WERI-Rb-1 (cell line): ENCODE data around the gene LRRC43.
A peak's percentile ranks its signal among the peaks of the same experiment; 100 is the strongest.

Experiments
- DNase-seq: peaks from one replicate; pipeline ENCODE4 v3.0.0-alpha.2; 2020
- H3K27ac ChIP-seq: fragments of 250-450 bp; sonication (Bioruptor Pico); 2 replicates; pipeline ENCODE4 v1.5.1; 2020; ENCODE audit warnings: mild to moderate bottlenecking, moderate library complexity
- H3K27me3 ChIP-seq: fragments of 250-450 bp; sonication (Bioruptor Pico); 2 replicates; pipeline ENCODE4 v1.5.1; 2021; ENCODE audit warnings: mild to moderate bottlenecking, low read depth, moderate library complexity; ENCODE audit not compliant: insufficient read depth, severe bottlenecking
- H3K36me3 ChIP-seq: fragments of 250-450 bp; sonication (Bioruptor Pico); 2 replicates; pipeline ENCODE4 v1.5.1; 2020; ENCODE audit warnings: mild to moderate bottlenecking, moderate library complexity
- H3K4me3 ChIP-seq: 2 replicates; pipeline ENCODE4 v1.5.1; 2011; ENCODE audit warnings: low read depth, mild to moderate bottlenecking, control low read depth, low read length
- H3K9me3 ChIP-seq: fragments of 250-450 bp; sonication (Bioruptor Pico); 2 replicates; pipeline ENCODE4 v1.5.1; 2021; ENCODE audit warnings: mild to moderate bottlenecking, moderate library complexity; ENCODE audit not compliant: severe bottlenecking
- CTCF ChIP-seq: IDR thresholded peaks from 2 replicates; pipeline ENCODE4 v1.5.1; 2011; ENCODE audit warnings: low read depth, mild to moderate bottlenecking, control low read depth, inconsistent platforms, low read length

The LRRC43 gene

GRCh38 chr12:122190842-122191668 is 8.1 kb downstream of the LRRC43 start:
- peak; percentile 82 for DNase-seq
- Histone ChIP-seq H3K27ac (no peak overlapping the region), H3K9me3 (peaks cover 5% of the 10 kb centered on the region), H3K27me3 (no peaks in the 10 kb centered on the region), H3K4me3 (no peak overlapping the region), H3K36me3 (no peaks in the 10 kb centered on the region)
- peak; percentile 86 for TF ChIP-seq CTCF

- no peak for TF ChIP-seq CTCF
- Histone ChIP-seq H3K36me3 (no peaks in the 10 kb centered on the region), H3K9me3 (peaks cover 5% of the 10 kb centered on the region), H3K4me3 (no peak overlapping the region), H3K27ac (no peak overlapping the region), H3K27me3 (no peaks in the 10 kb centered on the region)
- no peak for DNase-seq
These were observed 9.5 kb downstream of the LRRC43 start for GRCh38 chr12:122192441-122192840.

- no peak for TF ChIP-seq CTCF
- no peaks in the 10 kb centered on the region for H3K36me3 ChIP-seq
- H3K27ac ChIP-seq: no peak overlapping the region
- H3K4me3 ChIP-seq: no peak overlapping the region
- H3K9me3 ChIP-seq: peaks cover 5% of the 10 kb centered on the region
- no peak for DNase-seq
- H3K27me3 ChIP-seq: no peaks in the 10 kb centered on the region
These were observed 11.9 kb downstream of the LRRC43 start for GRCh38 chr12:122194804-122195203.

- H3K4me3 ChIP-seq: no peak overlapping the region
- no peaks in the 10 kb centered on the region for H3K36me3 ChIP-seq
- TF ChIP-seq CTCF: no peak
- H3K27ac ChIP-seq: no peak overlapping the region
- DNase-seq: no peak
- H3K27me3 ChIP-seq: no peaks in the 10 kb centered on the region
- peaks cover 5% of the 10 kb centered on the region for H3K9me3 ChIP-seq
These were observed 12.5 kb downstream of the LRRC43 start for GRCh38 chr12:122195405-122195804.

- TF ChIP-seq CTCF: no peak
- DNase-seq: no peak
- no peaks in the 10 kb centered on the region for H3K27me3 ChIP-seq
- no peaks in the 10 kb centered on the region for H3K36me3 ChIP-seq
- peaks cover 5% of the 10 kb centered on the region for H3K9me3 ChIP-seq
- no peak overlapping the region for H3K27ac ChIP-seq
- no peak overlapping the region for H3K4me3 ChIP-seq
These were observed 14.7 kb downstream of the LRRC43 start for GRCh38 chr12:122197612-122197966.
